ENCODE measurements around the gene RFWD3. TPM values are rescaled to one million over a fixed set of nuclear protein-coding genes. Genes with fewer than 3 reads are reported as not detected.
A peak's percentile ranks its signal among the peaks of the same experiment; 100 is the strongest.

RFWD3 gene
- total RNA-seq, 1 donor from 2014 or later: 8.8 TPM

- ATAC-seq: peak; percentile 32
- DNase-seq (ENCODE audit: low spot score): no peak
Measured at GRCh38 chr16:74586948-74587347, 79.7 kb downstream of the RFWD3 start.

- DNase-seq (ENCODE audit: low spot score): no peak
- ATAC-seq: no peak
Measured at GRCh38 chr16:74585846-74586443, 80.7 kb downstream of the RFWD3 start.

- no peak for ATAC-seq
Measured at GRCh38 chr16:74583926-74584666, 82.6 kb downstream of the RFWD3 start.

GRCh38 chr16:74582970-74583369 is 83.7 kb downstream of the RFWD3 start:
- no peak for ATAC-seq
- no peak for DNase-seq (ENCODE audit: low spot score)

More at GRCh38 chr16:74583926-74584666, 82.6 kb downstream of the RFWD3 start:
- no peak for DNase-seq (ENCODE audit: low spot score)

- DNase-seq (ENCODE audit: low spot score) (no peak), ATAC-seq (no peak)
Measured at GRCh38 chr16:74580833-74581232, 85.8 kb downstream of the RFWD3 start.

- no peak for DNase-seq (ENCODE audit: low spot score)
- ATAC-seq: no peak
Measured at GRCh38 chr16:74578838-74579237, 87.8 kb downstream of the RFWD3 start.

GRCh38 chr16:74578433-74578832 is 88.2 kb downstream of the RFWD3 start:
- DNase-seq (ENCODE audit: low spot score): no peak
- ATAC-seq: no peak

- no peak for DNase-seq (ENCODE audit: low spot score)
- ATAC-seq: no peak
Measured at GRCh38 chr16:74577882-74578366, 88.8 kb downstream of the RFWD3 start.

- DNase-seq (ENCODE audit: low spot score) (peak; percentile 53), ATAC-seq (peak; percentile 44)
Measured at GRCh38 chr16:74575807-74576643, 90.7 kb downstream of the RFWD3 start.

- DNase-seq (ENCODE audit: low spot score) (no peak), ATAC-seq (peak; percentile 8)
Measured at GRCh38 chr16:74575175-74575806, 91.4 kb downstream of the RFWD3 start.

GRCh38 chr16:74574146-74574545 is 92.5 kb downstream of the RFWD3 start:
- ATAC-seq (no peak), DNase-seq (ENCODE audit: low spot score) (no peak)

GRCh38 chr16:74573622-74574021 is 93.1 kb downstream of the RFWD3 start:
- ATAC-seq (no peak), DNase-seq (ENCODE audit: low spot score) (no peak)

Other genes with a start within 250 kb of the RFWD3 start
- gene CLEC18B, start 245.4 kb downstream of the RFWD3 start, total RNA-seq: 1.1 TPM
- 49.6 TPM for gene GLG1, start 59.8 kb downstream of the RFWD3 start, total RNA-seq
- gene MLKL, start 34.0 kb upstream of the RFWD3 start, total RNA-seq: 2.9 TPM
- gene FA2H, start 107.9 kb upstream of the RFWD3 start, total RNA-seq: not detected